ENCODE measurements around the gene INSIG1. TPM values are rescaled to one million over a fixed set of nuclear protein-coding genes. Genes with fewer than 3 reads are reported as not detected.

INSIG1 gene
- total RNA-seq, 1 donor from 2014 or later: 302 TPM

DNA sequence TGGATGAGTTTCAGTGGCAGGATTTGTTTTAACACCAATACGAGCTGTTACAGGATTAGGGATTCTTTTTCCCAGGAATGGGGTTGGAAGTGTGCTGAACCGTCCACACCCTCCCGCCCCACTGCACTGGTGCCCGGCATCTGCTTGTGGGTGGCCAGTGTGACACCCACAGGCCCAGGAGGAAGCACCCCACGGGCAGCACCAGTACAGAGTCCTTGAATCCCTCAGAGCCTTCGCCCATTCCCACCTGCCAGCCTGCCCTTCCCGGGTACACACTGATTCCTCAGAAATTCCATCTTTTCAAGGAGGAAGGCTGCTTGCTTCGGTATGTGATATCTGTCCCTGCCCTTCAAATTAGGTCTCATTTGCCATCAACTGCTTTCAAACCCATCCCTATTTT is 15.4 kb downstream of the INSIG1 start:
- DNase-seq (ENCODE audit: low read depth): no peak
- no peaks in the 10 kb centered on the region for H3K36me3 ChIP-seq (ENCODE audit: control insufficient read depth, insufficient read depth, low read length)
- peaks cover 2% of the 10 kb centered on the region for H3K27me3 ChIP-seq (ENCODE audit: control insufficient read depth, insufficient read depth, low read length)
- TF ChIP-seq, protein P1, sequence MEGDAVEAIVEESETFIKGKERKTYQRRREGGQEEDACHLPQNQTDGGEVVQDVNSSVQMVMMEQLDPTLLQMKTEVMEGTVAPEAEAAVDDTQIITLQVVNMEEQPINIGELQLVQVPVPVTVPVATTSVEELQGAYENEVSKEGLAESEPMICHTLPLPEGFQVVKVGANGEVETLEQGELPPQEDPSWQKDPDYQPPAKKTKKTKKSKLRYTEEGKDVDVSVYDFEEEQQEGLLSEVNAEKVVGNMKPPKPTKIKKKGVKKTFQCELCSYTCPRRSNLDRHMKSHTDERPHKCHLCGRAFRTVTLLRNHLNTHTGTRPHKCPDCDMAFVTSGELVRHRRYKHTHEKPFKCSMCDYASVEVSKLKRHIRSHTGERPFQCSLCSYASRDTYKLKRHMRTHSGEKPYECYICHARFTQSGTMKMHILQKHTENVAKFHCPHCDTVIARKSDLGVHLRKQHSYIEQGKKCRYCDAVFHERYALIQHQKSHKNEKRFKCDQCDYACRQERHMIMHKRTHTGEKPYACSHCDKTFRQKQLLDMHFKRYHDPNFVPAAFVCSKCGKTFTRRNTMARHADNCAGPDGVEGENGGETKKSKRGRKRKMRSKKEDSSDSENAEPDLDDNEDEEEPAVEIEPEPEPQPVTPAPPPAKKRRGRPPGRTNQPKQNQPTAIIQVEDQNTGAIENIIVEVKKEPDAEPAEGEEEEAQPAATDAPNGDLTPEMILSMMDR (IDR thresholded peaks at IDR 0.05; ENCODE audit: insufficient read depth, low read length, poor library complexity, severe bottlenecking): no peak
- no peak overlapping the region for H3K4me3 ChIP-seq (ENCODE audit: low read depth, low read length)

DNA sequence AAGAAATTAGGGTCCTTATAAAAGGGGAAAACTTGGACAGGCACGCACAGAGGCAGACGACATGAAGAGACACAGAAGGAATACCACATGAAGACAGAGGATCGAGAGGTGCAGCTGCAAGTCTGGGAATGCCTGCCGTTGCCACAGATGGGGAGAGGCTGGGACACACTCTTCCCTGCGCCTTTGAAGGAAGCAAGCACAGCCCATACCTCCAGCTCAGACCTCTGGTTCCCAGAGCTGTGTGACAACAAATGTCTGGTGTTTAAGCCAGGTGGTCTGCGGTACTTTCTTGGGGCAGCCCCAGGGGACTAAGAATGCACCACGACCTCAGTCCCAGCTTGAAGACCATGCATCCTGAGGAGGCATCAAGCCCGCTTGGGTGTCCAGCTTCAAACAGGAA is 18.3 kb downstream of the INSIG1 start:
- H3K4me3 ChIP-seq (ENCODE audit: low read depth, low read length): no peak overlapping the region
- TF ChIP-seq, protein P1 (IDR thresholded peaks at IDR 0.05; ENCODE audit: insufficient read depth, low read length, poor library complexity, severe bottlenecking): no peak
- H3K36me3 ChIP-seq (ENCODE audit: control insufficient read depth, insufficient read depth, low read length): no peaks in the 10 kb centered on the region
- peaks cover 2% of the 10 kb centered on the region for H3K27me3 ChIP-seq (ENCODE audit: control insufficient read depth, insufficient read depth, low read length)
- no peak for DNase-seq (ENCODE audit: low read depth)

DNA sequence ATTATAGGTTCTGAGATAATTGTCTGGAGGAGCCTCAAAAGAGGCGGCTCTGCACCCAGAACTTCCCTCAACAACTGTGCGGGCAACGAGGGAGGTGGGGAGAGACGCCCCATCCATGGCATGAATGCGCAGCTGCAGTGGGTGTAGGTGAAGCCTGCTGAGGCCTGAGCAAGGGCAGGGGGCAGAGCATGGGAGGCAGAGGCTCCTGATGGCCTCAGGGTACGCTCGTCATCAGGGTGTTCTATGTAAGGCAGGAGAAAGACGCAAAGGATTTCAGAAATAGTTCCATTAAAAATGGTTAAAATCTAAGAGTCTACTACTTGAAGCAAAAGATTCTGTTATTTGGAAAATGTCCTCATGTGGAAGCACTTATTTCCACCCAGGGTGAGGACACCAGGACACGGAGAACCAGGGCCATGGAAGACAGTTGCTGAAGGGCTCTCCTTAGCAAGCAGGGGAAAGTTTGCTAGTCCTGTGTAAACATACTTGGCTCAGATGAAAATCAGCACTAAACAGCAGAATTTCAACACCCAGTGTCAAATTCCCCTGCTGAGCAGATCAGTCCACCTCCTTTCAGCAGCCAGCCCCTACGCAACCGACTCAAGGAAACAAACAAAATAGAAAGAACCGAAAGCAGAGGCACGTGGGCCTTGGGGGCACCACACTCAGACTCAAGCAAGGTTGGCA is 18.9 kb downstream of the INSIG1 start:
- TF ChIP-seq, protein P1 (IDR thresholded peaks at IDR 0.05; ENCODE audit: insufficient read depth, low read length, poor library complexity, severe bottlenecking): no peak
- Histone ChIP-seq H3K4me3 (ENCODE audit: low read depth, low read length) (no peak overlapping the region), H3K27me3 (ENCODE audit: control insufficient read depth, insufficient read depth, low read length) (peaks cover 2% of the 10 kb centered on the region), H3K36me3 (ENCODE audit: control insufficient read depth, insufficient read depth, low read length) (no peaks in the 10 kb centered on the region)
- no peak for DNase-seq (ENCODE audit: low read depth)

DNA sequence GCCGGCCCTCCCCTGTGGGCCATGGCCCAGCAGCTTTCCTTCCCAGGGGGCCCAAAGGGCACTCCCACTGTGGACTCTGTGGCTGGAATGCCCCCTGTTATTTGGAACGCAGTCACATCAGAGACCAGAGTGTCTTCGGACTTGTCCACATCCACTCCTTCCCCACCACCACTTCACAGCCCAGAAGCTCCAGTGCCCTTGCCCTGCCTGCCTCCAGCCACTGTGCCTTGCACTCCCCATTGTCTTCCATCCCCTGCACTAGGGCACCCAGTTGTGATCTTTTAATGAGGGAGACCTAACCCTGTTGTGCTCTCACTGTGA is 19.4 kb downstream of the INSIG1 start:
- peaks cover 2% of the 10 kb centered on the region for H3K27me3 ChIP-seq (ENCODE audit: control insufficient read depth, insufficient read depth, low read length)
- no peak for DNase-seq (ENCODE audit: low read depth)
- TF ChIP-seq, protein P1 (IDR thresholded peaks at IDR 0.05; ENCODE audit: insufficient read depth, low read length, poor library complexity, severe bottlenecking): no peak
- no peak overlapping the region for H3K4me3 ChIP-seq (ENCODE audit: low read depth, low read length)
- no peaks in the 10 kb centered on the region for H3K36me3 ChIP-seq (ENCODE audit: control insufficient read depth, insufficient read depth, low read length)

DNA sequence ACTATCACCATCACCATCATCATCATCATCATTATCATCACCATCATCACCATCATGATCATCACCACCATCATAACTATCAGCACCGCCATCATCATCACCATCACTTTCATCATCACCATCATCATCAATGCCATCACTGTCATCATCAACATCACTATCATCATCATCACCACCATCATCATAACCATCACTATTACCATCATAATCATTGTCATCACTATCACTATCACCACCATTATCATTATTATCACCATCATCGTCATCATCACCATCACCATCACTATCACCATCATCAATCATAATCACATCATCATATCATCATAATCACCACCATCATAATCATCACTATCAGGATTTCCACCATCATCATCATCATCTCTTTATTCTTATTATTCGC is 20.6 kb downstream of the INSIG1 start:
- no peak overlapping the region for H3K4me3 ChIP-seq (ENCODE audit: low read depth, low read length)
- H3K36me3 ChIP-seq (ENCODE audit: control insufficient read depth, insufficient read depth, low read length): no peaks in the 10 kb centered on the region
- peaks cover 2% of the 10 kb centered on the region for H3K27me3 ChIP-seq (ENCODE audit: control insufficient read depth, insufficient read depth, low read length)
- no peak for DNase-seq (ENCODE audit: low read depth)
- TF ChIP-seq, protein P1 (IDR thresholded peaks at IDR 0.05; ENCODE audit: insufficient read depth, low read length, poor library complexity, severe bottlenecking): no peak

DNA sequence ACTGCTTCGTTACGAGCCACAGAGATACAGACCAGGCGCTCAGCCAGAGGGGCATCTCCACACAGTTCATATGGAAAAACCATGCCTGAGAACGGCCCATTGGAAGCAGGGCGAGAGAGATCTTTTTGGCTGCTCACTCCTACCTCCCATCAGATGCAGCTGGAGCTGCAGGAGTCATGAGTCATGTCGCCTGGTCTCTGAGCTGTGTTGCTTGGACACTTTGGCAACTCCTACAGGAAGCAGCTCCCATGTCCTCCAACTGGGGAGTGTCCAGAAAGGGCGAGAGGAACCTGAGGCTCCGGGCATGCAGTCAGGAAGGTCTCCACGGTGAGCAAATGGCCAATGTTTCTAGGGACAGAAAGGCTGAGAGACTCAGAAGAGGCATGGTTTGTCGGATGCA is 24.9 kb downstream of the INSIG1 start:
- Histone ChIP-seq H3K27me3 (ENCODE audit: control insufficient read depth, insufficient read depth, low read length) (no peaks in the 10 kb centered on the region), H3K4me3 (ENCODE audit: low read depth, low read length) (no peak overlapping the region), H3K36me3 (ENCODE audit: control insufficient read depth, insufficient read depth, low read length) (no peaks in the 10 kb centered on the region)
- DNase-seq (ENCODE audit: low read depth): no peak
- TF ChIP-seq, protein P1 (IDR thresholded peaks at IDR 0.05; ENCODE audit: insufficient read depth, low read length, poor library complexity, severe bottlenecking): no peak
